ENCODE data around the gene CCN6.

CCN6 gene

DNA sequence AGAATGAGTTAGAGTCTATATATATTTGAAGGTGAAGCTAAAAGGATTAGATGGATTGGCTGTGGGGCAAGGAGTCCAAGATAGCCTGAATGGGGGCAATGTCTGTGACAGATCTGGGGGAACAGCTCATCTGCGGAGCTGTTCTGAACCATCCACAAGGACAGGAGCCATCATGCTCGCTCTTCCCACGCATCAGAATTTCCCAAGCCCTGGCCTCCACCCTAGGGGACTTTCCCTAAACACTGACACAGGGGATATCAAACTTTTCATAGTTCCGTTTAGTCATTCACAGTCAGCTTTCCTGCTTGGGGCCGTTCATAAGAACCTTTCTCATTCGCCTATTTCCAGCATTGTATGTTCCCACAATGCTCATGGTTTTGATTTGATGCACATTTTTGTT, 37.6 kb upstream of the CCN6 start:
- TF ChIP-seq YY1 (IDR thresholded peaks at IDR 0.05; ENCODE audit: low read depth) (no peak), RAD21 (IDR thresholded peaks at IDR 0.05; ENCODE audit: low read depth) (no peak), CEBPB (IDR thresholded peaks at IDR 0.05) (no peak), NFIC (IDR thresholded peaks at IDR 0.05) (no peak), EP300 (IDR thresholded peaks at IDR 0.05; ENCODE audit: borderline replicate concordance) (no peak), CREB1 (IDR thresholded peaks at IDR 0.05; ENCODE audit: low read depth) (no peak)
- TF ChIP-seq, protein P1, sequence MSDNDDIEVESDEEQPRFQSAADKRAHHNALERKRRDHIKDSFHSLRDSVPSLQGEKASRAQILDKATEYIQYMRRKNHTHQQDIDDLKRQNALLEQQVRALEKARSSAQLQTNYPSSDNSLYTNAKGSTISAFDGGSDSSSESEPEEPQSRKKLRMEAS (IDR thresholded peaks at IDR 0.05): no peak
- TF ChIP-seq, protein P2, sequence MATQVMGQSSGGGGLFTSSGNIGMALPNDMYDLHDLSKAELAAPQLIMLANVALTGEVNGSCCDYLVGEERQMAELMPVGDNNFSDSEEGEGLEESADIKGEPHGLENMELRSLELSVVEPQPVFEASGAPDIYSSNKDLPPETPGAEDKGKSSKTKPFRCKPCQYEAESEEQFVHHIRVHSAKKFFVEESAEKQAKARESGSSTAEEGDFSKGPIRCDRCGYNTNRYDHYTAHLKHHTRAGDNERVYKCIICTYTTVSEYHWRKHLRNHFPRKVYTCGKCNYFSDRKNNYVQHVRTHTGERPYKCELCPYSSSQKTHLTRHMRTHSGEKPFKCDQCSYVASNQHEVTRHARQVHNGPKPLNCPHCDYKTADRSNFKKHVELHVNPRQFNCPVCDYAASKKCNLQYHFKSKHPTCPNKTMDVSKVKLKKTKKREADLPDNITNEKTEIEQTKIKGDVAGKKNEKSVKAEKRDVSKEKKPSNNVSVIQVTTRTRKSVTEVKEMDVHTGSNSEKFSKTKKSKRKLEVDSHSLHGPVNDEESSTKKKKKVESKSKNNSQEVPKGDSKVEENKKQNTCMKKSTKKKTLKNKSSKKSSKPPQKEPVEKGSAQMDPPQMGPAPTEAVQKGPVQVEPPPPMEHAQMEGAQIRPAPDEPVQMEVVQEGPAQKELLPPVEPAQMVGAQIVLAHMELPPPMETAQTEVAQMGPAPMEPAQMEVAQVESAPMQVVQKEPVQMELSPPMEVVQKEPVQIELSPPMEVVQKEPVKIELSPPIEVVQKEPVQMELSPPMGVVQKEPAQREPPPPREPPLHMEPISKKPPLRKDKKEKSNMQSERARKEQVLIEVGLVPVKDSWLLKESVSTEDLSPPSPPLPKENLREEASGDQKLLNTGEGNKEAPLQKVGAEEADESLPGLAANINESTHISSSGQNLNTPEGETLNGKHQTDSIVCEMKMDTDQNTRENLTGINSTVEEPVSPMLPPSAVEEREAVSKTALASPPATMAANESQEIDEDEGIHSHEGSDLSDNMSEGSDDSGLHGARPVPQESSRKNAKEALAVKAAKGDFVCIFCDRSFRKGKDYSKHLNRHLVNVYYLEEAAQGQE (IDR thresholded peaks at IDR 0.05; ENCODE audit: low read depth): no peak

DNA sequence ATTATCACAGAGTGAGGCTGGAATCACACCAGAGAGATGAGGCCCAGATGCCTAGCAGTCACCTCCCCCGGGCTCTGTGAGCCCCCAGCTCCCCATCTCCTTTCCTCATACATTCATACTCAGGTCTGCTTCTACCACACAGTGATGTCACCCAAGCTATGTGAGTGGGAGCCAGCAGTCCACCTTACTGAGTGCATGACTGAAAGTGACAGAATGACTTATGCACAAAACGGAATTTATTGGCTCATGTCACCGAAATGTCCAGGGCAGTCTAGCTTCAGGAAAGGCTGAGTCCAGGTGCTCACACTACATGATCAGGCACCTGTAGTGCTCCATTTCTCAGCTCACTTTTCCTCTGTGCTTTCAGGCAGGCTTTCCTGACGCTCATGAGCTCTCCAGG, 36.7 kb upstream of the CCN6 start:
- TF ChIP-seq EGR1 (IDR thresholded peaks at IDR 0.05): no peak
- TF ChIP-seq, protein P2 (IDR thresholded peaks at IDR 0.05; ENCODE audit: low read depth): no peak
- TF ChIP-seq RAD21 (IDR thresholded peaks at IDR 0.05; ENCODE audit: low read depth): no peak
- TF ChIP-seq TAF1 (IDR thresholded peaks at IDR 0.05; ENCODE audit: low read depth): no peak
- TF ChIP-seq, protein P3, sequence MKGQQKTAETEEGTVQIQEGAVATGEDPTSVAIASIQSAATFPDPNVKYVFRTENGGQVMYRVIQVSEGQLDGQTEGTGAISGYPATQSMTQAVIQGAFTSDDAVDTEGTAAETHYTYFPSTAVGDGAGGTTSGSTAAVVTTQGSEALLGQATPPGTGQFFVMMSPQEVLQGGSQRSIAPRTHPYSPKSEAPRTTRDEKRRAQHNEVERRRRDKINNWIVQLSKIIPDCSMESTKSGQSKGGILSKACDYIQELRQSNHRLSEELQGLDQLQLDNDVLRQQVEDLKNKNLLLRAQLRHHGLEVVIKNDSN (IDR thresholded peaks at IDR 0.05): no peak
- TF ChIP-seq EP300 (IDR thresholded peaks at IDR 0.05; ENCODE audit: borderline replicate concordance): no peak
- TF ChIP-seq NFIC (IDR thresholded peaks at IDR 0.05): no peak
- TF ChIP-seq TCF12 (IDR thresholded peaks at IDR 0.05; ENCODE audit: low read depth): no peak

DNA sequence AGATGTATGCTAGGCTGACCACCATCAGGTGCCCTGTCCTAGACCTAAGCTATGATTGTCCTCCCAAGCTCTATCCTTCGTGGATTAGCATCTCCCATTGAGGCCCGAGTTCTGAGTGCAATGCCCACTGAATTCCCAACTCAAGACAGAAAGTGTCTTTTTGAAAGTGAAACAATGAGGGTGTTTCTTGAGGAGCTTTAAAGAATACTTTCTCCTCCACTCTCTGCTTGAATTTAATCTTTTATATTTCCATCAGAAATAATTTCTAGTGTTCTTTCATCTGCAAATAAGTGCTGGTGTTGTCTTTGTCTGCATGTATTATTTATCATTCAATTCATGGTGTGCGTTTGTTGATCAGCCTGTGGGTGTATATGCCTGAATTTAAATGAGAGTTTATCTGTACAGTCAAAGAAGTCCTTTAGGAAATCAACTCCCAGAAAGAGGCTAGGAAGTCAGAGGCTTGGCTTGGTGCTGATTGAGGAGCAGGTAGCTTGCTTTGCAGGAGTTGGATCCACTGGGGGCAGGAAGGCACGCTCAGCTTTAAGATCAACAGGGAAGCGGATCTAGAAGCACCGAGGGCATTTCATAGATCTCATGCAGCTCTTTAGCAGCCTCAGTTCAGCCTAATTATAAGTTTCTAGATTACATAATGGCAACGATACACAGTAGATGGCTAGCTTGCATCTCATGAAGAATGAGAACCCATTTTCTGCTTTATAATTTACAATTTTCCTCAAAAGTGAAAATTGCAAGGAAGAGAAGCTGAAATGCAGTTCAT, 36.0 kb upstream of the CCN6 start:
- TF ChIP-seq, protein P2 (IDR thresholded peaks at IDR 0.05; ENCODE audit: low read depth): no peak
- TF ChIP-seq, protein P3 (IDR thresholded peaks at IDR 0.05): no peak
- TF ChIP-seq TAF1 (IDR thresholded peaks at IDR 0.05; ENCODE audit: low read depth) (no peak), YY1 (IDR thresholded peaks at IDR 0.05; ENCODE audit: low read depth) (no peak), TEAD4 (IDR thresholded peaks at IDR 0.05) (no peak), EP300 (IDR thresholded peaks at IDR 0.05; ENCODE audit: borderline replicate concordance) (no peak), ZBTB7A (IDR thresholded peaks at IDR 0.05; ENCODE audit: low read depth) (no peak)

DNA sequence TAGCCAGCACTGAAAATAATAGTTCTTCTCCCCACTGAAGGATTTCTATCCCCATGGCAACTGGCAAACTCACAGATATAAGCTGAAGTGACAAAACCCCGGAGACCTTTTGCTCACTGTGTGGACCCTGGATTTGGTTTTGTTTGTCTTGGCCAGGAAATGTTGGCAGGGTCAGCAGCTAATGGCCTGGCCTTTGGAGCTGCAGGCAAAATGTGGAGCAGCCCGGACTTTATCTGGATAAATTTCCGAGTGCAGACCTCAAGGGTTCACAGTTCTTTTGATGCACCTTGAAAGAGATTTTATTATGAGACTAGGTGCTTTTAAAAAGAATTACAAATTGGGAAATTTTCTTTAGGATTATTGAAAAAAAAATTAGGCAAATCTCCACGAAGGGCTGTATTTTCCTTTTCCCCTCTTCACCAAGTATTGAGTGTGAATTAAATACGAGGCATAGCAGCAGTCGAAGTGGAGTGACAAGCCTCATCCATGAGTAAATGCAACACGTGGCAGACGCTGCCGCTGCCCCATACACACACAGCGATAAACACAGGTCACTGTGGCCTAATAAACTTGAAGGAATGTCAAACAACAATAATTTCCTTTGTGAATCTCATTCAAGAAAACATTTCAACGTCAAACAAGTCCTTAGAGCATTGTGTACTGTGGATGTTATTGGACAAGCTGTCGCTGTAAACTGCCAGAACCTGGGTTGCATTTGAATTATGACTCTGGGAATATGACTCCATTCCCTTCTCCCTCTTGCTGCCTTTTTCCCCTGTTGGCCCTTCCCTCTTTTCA, 35.1 kb upstream of the CCN6 start:
- TF ChIP-seq, protein P2 (IDR thresholded peaks at IDR 0.05; ENCODE audit: low read depth): no peak
- TF ChIP-seq, protein P1 (IDR thresholded peaks at IDR 0.05): peak; percentile 71
- TF ChIP-seq FOXM1 (IDR thresholded peaks at IDR 0.05; ENCODE audit: borderline replicate concordance, low read depth) (no peak), NFIC (IDR thresholded peaks at IDR 0.05) (no peak), RAD21 (IDR thresholded peaks at IDR 0.05; ENCODE audit: low read depth) (no peak), TCF12 (IDR thresholded peaks at IDR 0.05; ENCODE audit: low read depth) (no peak), CEBPB (IDR thresholded peaks at IDR 0.05) (no peak), CREB1 (IDR thresholded peaks at IDR 0.05; ENCODE audit: low read depth) (no peak), EGR1 (IDR thresholded peaks at IDR 0.05) (no peak), TEAD4 (IDR thresholded peaks at IDR 0.05) (no peak)
- TF ChIP-seq, protein P3 (IDR thresholded peaks at IDR 0.05): 0 out of 2 replicates have a peak, but pooled peaks have one; percentile 34

Data from Ishikawa (cell line).